IMR-90 (cell line): ENCODE results near the gene PALLD. TPM values are rescaled to one million over a fixed set of nuclear protein-coding genes. Genes with fewer than 3 reads are reported as not detected.

Source experiments
- ATAC-seq: fragments of 200-7000 bp; cut with Tn5 transposase; 2 replicates; pipeline ENCODE4 v1.9.1; 2020; ENCODE audit warnings: low read depth, mild to moderate bottlenecking, moderate library complexity
- BruUV-seq: library from RNA; stranded (reverse); fragments of 400-500 nt; replicated peaks from 2 replicates; lab custom pipeline; 2021; lab: Mats Ljungman, UMichigan
- CTCF ChIA-PET: fragments of 300-600 bp; formaldehyde crosslinking; extraction: SDS; loops from one replicate; lab custom pipeline; 2021; ENCODE audit warnings: antibody characterized with exemption; lab: Yijun Ruan, JAX
- POLR2A ChIA-PET: fragments of 300-600 bp; sonication (Branson Sonifier 250); formaldehyde crosslinking; loops from one replicate; lab custom pipeline; 2022; ENCODE audit warnings: antibody characterized with exemption; ENCODE audit not compliant: unreplicated experiment; lab: Charles Lee
- DNase-seq: peaks from one replicate; pipeline ENCODE4 v3.0.0; 2013
- H2AFZ ChIP-seq: replicated peaks from 2 replicates; pipeline ENCODE3; 2013; ENCODE audit warnings: low read length, mild to moderate bottlenecking; ENCODE audit not compliant: poor library complexity
- H2AK5ac ChIP-seq: 2 replicates; pipeline ENCODE4 v1.6.1; 2013; ENCODE audit warnings: low read depth, low read length, inconsistent platforms
- H2AK9ac ChIP-seq: replicated peaks from 2 replicates; pipeline ENCODE3; 2013; ENCODE audit warnings: mild to moderate bottlenecking, low read depth, low read length, moderate library complexity; ENCODE audit not compliant: poor library complexity
- H2BK120ac ChIP-seq: 2 replicates; pipeline ENCODE4 v1.6.1; 2013; ENCODE audit warnings: low read depth, low read length, inconsistent platforms
- H2BK15ac ChIP-seq: 3 replicates; pipeline ENCODE4 v1.6.1; 2013; ENCODE audit warnings: low read depth, low read length, inconsistent platforms
- H2BK20ac ChIP-seq: 2 replicates; pipeline ENCODE4 v1.6.1; 2013; ENCODE audit warnings: low read depth, mild to moderate bottlenecking, inconsistent platforms, low read length, moderate library complexity
- H2BK5ac ChIP-seq: 2 replicates; pipeline ENCODE4 v1.6.1; 2013; ENCODE audit warnings: mild to moderate bottlenecking, low read depth, low read length, inconsistent platforms; ENCODE audit not compliant: poor library complexity, severe bottlenecking
- H3K14ac ChIP-seq: replicated peaks from 2 replicates; pipeline ENCODE4 v1.6.1; 2013; ENCODE audit warnings: low read depth, low read length, inconsistent platforms
- H3K18ac ChIP-seq: 2 replicates; pipeline ENCODE4 v1.6.1; 2013; ENCODE audit warnings: low read depth, low read length, control low read depth
- H3K23ac ChIP-seq: 2 replicates; pipeline ENCODE4 v1.6.1; 2013; ENCODE audit warnings: low read depth, low read length, inconsistent platforms
- H3K27ac ChIP-seq: 2 replicates; pipeline ENCODE4 v1.5.1; 2013; ENCODE audit warnings: mild to moderate bottlenecking, control low read depth, low read length; ENCODE audit not compliant: insufficient read depth
- H3K27me3 ChIP-seq: 2 replicates; pipeline ENCODE4 v1.6.1; 2013; ENCODE audit warnings: low read length; ENCODE audit not compliant: control insufficient read depth, insufficient read depth
- H3K36me3 ChIP-seq: 2 replicates; pipeline ENCODE4 v1.6.1; 2013; ENCODE audit warnings: low read length, mixed read lengths; ENCODE audit not compliant: control insufficient read depth, insufficient read depth
- H3K4ac ChIP-seq: 2 replicates; pipeline ENCODE4 v1.6.1; 2013; ENCODE audit warnings: low read depth, low read length, inconsistent platforms
- H3K4me1 ChIP-seq: 2 replicates; pipeline ENCODE4 v1.6.1; 2013; ENCODE audit warnings: low read length, mixed read lengths; ENCODE audit not compliant: control insufficient read depth, insufficient read depth
- H3K4me2 ChIP-seq: 2 replicates; pipeline ENCODE4 v1.6.1; 2013; ENCODE audit warnings: low read depth, mild to moderate bottlenecking, control low read depth, low read length, moderate library complexity
- H3K4me3 ChIP-seq: 2 replicates; pipeline ENCODE4 v1.5.1; 2013; ENCODE audit warnings: low read depth, mild to moderate bottlenecking, control low read depth, low read length, moderate library complexity; ENCODE audit not compliant: insufficient read depth
- H3K56ac ChIP-seq: 2 replicates; pipeline ENCODE4 v1.6.1; 2013; ENCODE audit warnings: low read length, inconsistent platforms; ENCODE audit not compliant: insufficient read depth; ENCODE audit errors: extremely low read depth
- H3K79me1 ChIP-seq, 2 experiments: 2 replicates each; pipeline ENCODE4 v1.6.1; 2013; ENCODE audit warnings: low read length in 2 of 2, inconsistent platforms in 1 of 2, low read depth in 1 of 2
- H3K9ac ChIP-seq: 2 replicates; pipeline ENCODE4 v1.6.1; 2013; ENCODE audit warnings: low read depth, low read length, control low read depth
- H3K9me1 ChIP-seq: 2 replicates; pipeline ENCODE4 v1.6.1; 2013; ENCODE audit warnings: low read length, inconsistent platforms; ENCODE audit not compliant: insufficient read depth
- H3K9me3 ChIP-seq: 2 replicates; pipeline ENCODE4 v1.6.1; 2013; ENCODE audit warnings: low read length; ENCODE audit not compliant: control insufficient read depth, insufficient read depth
- H4K20me1 ChIP-seq: 2 replicates; pipeline ENCODE4 v1.6.1; 2013; ENCODE audit warnings: low read length, inconsistent platforms; ENCODE audit not compliant: insufficient read depth
- H4K5ac ChIP-seq: 2 replicates; pipeline ENCODE4 v1.6.1; 2013; ENCODE audit warnings: mild to moderate bottlenecking, low read depth, low read length, control low read depth
- H4K8ac ChIP-seq, 2 experiments: 2 replicates each; pipeline ENCODE4 v1.6.1; 2013; ENCODE audit warnings: low read depth in 2 of 2, low read length in 2 of 2, control low read depth in 1 of 2, inconsistent platforms in 1 of 2
- H4K91ac ChIP-seq: 2 replicates; pipeline ENCODE4 v1.6.1; 2013; ENCODE audit warnings: low read depth, low read length, inconsistent platforms; ENCODE audit not compliant: insufficient read depth
- CHD1 ChIP-seq: IDR thresholded peaks from 2 replicates; pipeline ENCODE4 v1.6.1; 2012; ENCODE audit warnings: low read depth, low read length, improper control_type of control experiment
- MAFK ChIP-seq: IDR thresholded peaks from 2 replicates; pipeline ENCODE4 v1.6.1; 2012; ENCODE audit warnings: low read depth, low read length, improper control_type of control experiment
- POLR2A ChIP-seq: IDR thresholded peaks from 2 replicates; pipeline ENCODE4 v1.6.1; 2012; ENCODE audit warnings: mild to moderate bottlenecking, low read depth, low read length
- RAD21 ChIP-seq: IDR thresholded peaks from 2 replicates; pipeline ENCODE4 v1.6.1; 2012; ENCODE audit warnings: low read length, improper control_type of control experiment
- WGBS, 2 experiments: methylation state at CpG; one replicate each; pipeline versions ENCODE4 v1.1.5 to v1.1.7; 2013; ENCODE audit warnings: missing lambda C conversion rate in 2 of 2; ENCODE audit not compliant: insufficient read length in 1 of 2; ENCODE audit errors: extremely low coverage in 2 of 2; 5-methylcytosine and 5-hydroxymethylcytosine counted together
- dilution Hi-C: fragments of 300-500 bp; cut with HindIII; formaldehyde crosslinking; loops from one replicate; pipeline ENCODE4 v1.14.3; 2018; ENCODE audit warnings: low sequenced_read_pairs; ENCODE audit not compliant: unreplicated experiment
- in situ Hi-C: fragments of 300-500 bp; cut with MboI; formaldehyde crosslinking; loops from 3 replicates; pipeline ENCODE4 v1.14.3; 2019; ENCODE audit warnings: low sequenced_read_pairs, inconsistent platforms, mixed read lengths
- intact Hi-C: fragments of 100-400 bp; cut with micrococcal nuclease; formaldehyde crosslinking; loops from 2 replicates; pipeline ENCODE4 v1.10.0; 2022
- polyA plus RNA-seq, 3 experiments: library from polyadenylated mRNA; depleted of rRNA; stranded (reverse); fragments of >200 nt; gene quantifications; 2 replicates each; pipeline ENCODE4 v1.2.3, GENCODE V29; 2012; ENCODE audit warnings: low replicate concordance in 1 of 3
- total RNA-seq: library from RNA; depleted of rRNA; stranded (reverse); fragments of >200 nt; gene quantifications from 2 replicates; pipeline ENCODE4 v1.2.3, GENCODE V29; 2012
- TF ChIP-seq, protein P1 (sequence below): conservative IDR thresholded peaks from 2 replicates; pipeline ENCODE4 v1.5.1; 2012; ENCODE audit warnings: mild to moderate bottlenecking, low read depth, low read length, improper control_type of control experiment

Gene PALLD
- total and polyA plus RNA-seq, 2 of the 4 experiments (the other 2 are of a cell fraction), result 91.0 to 91.9 TPM

DNA sequence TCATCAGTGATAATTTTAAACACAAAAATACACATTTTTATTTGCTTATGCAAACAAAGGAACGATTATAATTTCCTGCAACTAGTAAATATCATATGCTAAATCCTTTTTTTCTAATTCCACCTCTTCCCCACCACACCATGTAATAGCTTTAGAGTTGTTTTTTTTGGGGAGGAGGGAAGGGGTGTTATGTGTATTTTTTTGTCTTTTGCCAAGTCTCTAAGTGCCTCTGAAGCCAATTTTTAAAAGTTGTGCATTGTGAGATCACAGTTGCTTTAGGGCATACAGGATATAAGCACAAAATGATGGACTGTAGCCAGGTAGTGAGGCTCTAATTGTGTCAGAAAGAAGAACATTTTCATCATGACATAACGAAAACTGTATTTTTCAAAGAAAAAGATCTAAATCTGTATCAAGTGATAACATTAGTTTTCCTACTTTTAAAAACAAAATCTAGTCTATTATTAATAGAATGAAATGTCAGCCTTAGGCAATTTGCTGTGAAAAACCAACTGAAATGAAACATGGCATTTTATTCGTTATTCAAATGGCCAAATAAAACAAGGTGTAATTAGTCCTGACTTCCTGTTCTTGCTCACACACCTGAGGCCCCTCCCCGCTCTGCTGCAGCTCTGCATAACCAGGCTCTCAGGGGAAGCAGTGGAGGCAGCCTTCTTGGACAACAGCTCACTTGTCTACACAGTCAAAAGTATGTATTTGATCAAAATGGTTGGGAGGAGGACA, 157.4 kb downstream of the PALLD start:
- intact Hi-C loops, result no loop called here

More for the DNA sequence above, 157.4 kb downstream of the PALLD start:
- H2AK5ac ChIP-seq, result no peak overlapping the region
- H3K18ac ChIP-seq, result no peak overlapping the region
- no peak overlapping the region for H3K4ac ChIP-seq
- ATAC-seq, result no peak
- H3K4me1 ChIP-seq, result peaks cover 5% of the 10 kb centered on the region
- no peaks in the 10 kb centered on the region for H3K36me3 ChIP-seq
- H3K14ac ChIP-seq, result no peak overlapping the region
- no peak overlapping the region for H4K8ac ChIP-seq
- H3K56ac ChIP-seq, result no peak overlapping the region
- dilution Hi-C loops, result no loop called here
- H2AK9ac ChIP-seq, result no peak overlapping the region
- ChIA-PET POLR2A (no interaction called here), CTCF (no interaction called here)
- H3K9me3 ChIP-seq, result no peaks in the 10 kb centered on the region
- H3K27me3 ChIP-seq, result 0 out of 2 replicates have a peak, but pooled peaks cover 4% of the 10 kb centered on the region
- BruUV-seq, result no TSS peak
- no peaks in the 10 kb centered on the region for H4K20me1 ChIP-seq
- no peak overlapping the region for H3K4me3 ChIP-seq
- WGBS, 2 experiments, result no CpG with 5 or more reads among the region's 4 CpGs
- H4K91ac ChIP-seq, result no peak overlapping the region
- no peaks in the 10 kb centered on the region; the same call in 1 of the 2 replicates for H3K9me1 ChIP-seq
- DNase-seq, result no peak
- H3K23ac ChIP-seq, result no peak overlapping the region
- H3K27ac ChIP-seq, result no peak overlapping the region
- TF ChIP-seq RAD21 (no peak), POLR2A (no peak), MAFK (no peak), CHD1 (no peak)
- TF ChIP-seq, protein P1, sequence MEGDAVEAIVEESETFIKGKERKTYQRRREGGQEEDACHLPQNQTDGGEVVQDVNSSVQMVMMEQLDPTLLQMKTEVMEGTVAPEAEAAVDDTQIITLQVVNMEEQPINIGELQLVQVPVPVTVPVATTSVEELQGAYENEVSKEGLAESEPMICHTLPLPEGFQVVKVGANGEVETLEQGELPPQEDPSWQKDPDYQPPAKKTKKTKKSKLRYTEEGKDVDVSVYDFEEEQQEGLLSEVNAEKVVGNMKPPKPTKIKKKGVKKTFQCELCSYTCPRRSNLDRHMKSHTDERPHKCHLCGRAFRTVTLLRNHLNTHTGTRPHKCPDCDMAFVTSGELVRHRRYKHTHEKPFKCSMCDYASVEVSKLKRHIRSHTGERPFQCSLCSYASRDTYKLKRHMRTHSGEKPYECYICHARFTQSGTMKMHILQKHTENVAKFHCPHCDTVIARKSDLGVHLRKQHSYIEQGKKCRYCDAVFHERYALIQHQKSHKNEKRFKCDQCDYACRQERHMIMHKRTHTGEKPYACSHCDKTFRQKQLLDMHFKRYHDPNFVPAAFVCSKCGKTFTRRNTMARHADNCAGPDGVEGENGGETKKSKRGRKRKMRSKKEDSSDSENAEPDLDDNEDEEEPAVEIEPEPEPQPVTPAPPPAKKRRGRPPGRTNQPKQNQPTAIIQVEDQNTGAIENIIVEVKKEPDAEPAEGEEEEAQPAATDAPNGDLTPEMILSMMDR, result no peak
- no peak overlapping the region for H3K4me2 ChIP-seq
- H2BK20ac ChIP-seq, result no peak overlapping the region
- H3K9ac ChIP-seq, result no peak overlapping the region
- H2AFZ ChIP-seq, result no peak overlapping the region
- H2BK5ac ChIP-seq, result no peak overlapping the region
- H3K79me1 ChIP-seq, result no peaks in the 10 kb centered on the region
- no peak overlapping the region for H2BK15ac ChIP-seq
- H4K5ac ChIP-seq, result no peak overlapping the region
- no peak overlapping the region for H2BK120ac ChIP-seq
- in situ Hi-C loops, result no loop called here
